Measurements from ENCODE around the gene GPRC5A.

Gene GPRC5A

GRCh38 chr12:12900786-12901157, 9.4 kb downstream of the GPRC5A start:
- no peak for DNase-seq (ENCODE audit: low read depth)
- no peak for TF ChIP-seq CTCF (IDR thresholded peaks at IDR 0.05; ENCODE audit: low read depth, low read length, missing control alignments)
- in situ Hi-C loops (cut with HindIII; ENCODE audit: low sequenced_read_pairs): no loop called here
- H3K4me3 ChIP-seq (ENCODE audit: low read depth, low read length): no peak overlapping the region

GRCh38 chr12:12901158-12901791, 9.9 kb downstream of the GPRC5A start:
- DNase-seq (ENCODE audit: low read depth): no peak
- in situ Hi-C loops (cut with HindIII; ENCODE audit: low sequenced_read_pairs): no loop called here
- no peak for TF ChIP-seq CTCF (IDR thresholded peaks at IDR 0.05; ENCODE audit: low read depth, low read length, missing control alignments)
- no peak overlapping the region for H3K4me3 ChIP-seq (ENCODE audit: low read depth, low read length)

GRCh38 chr12:12902036-12902435, 10.7 kb downstream of the GPRC5A start:
- no peak for DNase-seq (ENCODE audit: low read depth)
- H3K4me3 ChIP-seq (ENCODE audit: low read depth, low read length): no peak overlapping the region
- in situ Hi-C loops (cut with HindIII; ENCODE audit: low sequenced_read_pairs): no loop called here
- TF ChIP-seq CTCF (IDR thresholded peaks at IDR 0.05; ENCODE audit: low read depth, low read length, missing control alignments): no peak

GRCh38 chr12:12903642-12904609, 12.6 kb downstream of the GPRC5A start:
- no peak for DNase-seq (ENCODE audit: low read depth)
- no peak overlapping the region for H3K4me3 ChIP-seq (ENCODE audit: low read depth, low read length)
- in situ Hi-C loops (cut with HindIII; ENCODE audit: low sequenced_read_pairs): no loop called here
- TF ChIP-seq CTCF (IDR thresholded peaks at IDR 0.05; ENCODE audit: low read depth, low read length, missing control alignments): no peak

- in situ Hi-C loops (cut with HindIII; ENCODE audit: low sequenced_read_pairs): no loop called here
- no peak for DNase-seq (ENCODE audit: low read depth)
- no peak for TF ChIP-seq CTCF (IDR thresholded peaks at IDR 0.05; ENCODE audit: low read depth, low read length, missing control alignments)
- H3K4me3 ChIP-seq (ENCODE audit: low read depth, low read length): no peak overlapping the region
Measured at GRCh38 chr12:12907552-12907951, 16.2 kb downstream of the GPRC5A start.

GRCh38 chr12:12908252-12908651, 16.9 kb downstream of the GPRC5A start:
- no peak for TF ChIP-seq CTCF (IDR thresholded peaks at IDR 0.05; ENCODE audit: low read depth, low read length, missing control alignments)
- DNase-seq (ENCODE audit: low read depth): no peak
- in situ Hi-C loops (cut with HindIII; ENCODE audit: low sequenced_read_pairs): no loop called here
- H3K4me3 ChIP-seq (ENCODE audit: low read depth, low read length): no peak overlapping the region

Measured in astrocyte of the cerebellum (primary cell).